ENCODE measurements around the gene HEPHL1.

HEPHL1 gene

GRCh38 chr11:93983542-93984195, 37.5 kb upstream of the HEPHL1 start:
- Histone ChIP-seq H2AFZ (ENCODE audit: low read depth, low read length) (no peak overlapping the region), H3K4me1 (ENCODE audit: low read length) (no peaks in the 10 kb centered on the region), H3K4me3 (ENCODE audit: low read length) (no peak overlapping the region), H3K9me3 (ENCODE audit: insufficient read depth, low read length) (no peaks in the 10 kb centered on the region), H3K4me2 (ENCODE audit: low read length) (no peak overlapping the region), H3K27me3 (ENCODE audit: low read depth, low read length) (peaks cover 9% of the 10 kb centered on the region; the same call in 1 of the 2 replicates), H3K27ac (ENCODE audit: low read length) (no peak overlapping the region), H3K79me2 (ENCODE audit: low read length) (no peaks in the 10 kb centered on the region), H3K36me3 (replicated peaks; ENCODE audit: low read depth, low read length) (no peaks in the 10 kb centered on the region), H3K9ac (ENCODE audit: low read length) (no peak overlapping the region), H4K20me1 (ENCODE audit: insufficient read depth, low read length) (no peaks in the 10 kb centered on the region)
- TF ChIP-seq, protein P1, sequence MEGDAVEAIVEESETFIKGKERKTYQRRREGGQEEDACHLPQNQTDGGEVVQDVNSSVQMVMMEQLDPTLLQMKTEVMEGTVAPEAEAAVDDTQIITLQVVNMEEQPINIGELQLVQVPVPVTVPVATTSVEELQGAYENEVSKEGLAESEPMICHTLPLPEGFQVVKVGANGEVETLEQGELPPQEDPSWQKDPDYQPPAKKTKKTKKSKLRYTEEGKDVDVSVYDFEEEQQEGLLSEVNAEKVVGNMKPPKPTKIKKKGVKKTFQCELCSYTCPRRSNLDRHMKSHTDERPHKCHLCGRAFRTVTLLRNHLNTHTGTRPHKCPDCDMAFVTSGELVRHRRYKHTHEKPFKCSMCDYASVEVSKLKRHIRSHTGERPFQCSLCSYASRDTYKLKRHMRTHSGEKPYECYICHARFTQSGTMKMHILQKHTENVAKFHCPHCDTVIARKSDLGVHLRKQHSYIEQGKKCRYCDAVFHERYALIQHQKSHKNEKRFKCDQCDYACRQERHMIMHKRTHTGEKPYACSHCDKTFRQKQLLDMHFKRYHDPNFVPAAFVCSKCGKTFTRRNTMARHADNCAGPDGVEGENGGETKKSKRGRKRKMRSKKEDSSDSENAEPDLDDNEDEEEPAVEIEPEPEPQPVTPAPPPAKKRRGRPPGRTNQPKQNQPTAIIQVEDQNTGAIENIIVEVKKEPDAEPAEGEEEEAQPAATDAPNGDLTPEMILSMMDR (IDR thresholded peaks at IDR 0.05; ENCODE audit: low read depth, low read length) = no peak
- TF ChIP-seq EZH2phosphoT487 (IDR thresholded peaks at IDR 0.05; ENCODE audit: low read depth) = no peak

DNA sequence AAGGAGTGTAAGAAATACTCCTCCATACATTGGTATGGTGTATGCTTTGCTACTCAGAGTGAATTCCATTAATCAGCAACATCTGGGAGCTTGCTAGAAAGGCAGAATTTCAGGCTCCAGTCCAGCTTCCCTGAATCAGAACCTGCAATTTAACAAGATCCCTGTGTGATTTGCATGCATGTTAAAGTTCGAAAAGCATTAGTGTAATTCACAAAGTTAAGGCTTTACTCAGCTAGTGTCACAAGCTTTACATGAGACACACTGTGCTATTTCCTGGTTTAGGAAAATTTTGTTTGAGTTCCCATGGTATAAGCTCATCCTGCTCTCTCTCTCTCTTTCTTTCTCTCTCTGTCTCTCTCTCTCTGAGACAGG, 37.0 kb upstream of the HEPHL1 start:
- Histone ChIP-seq H3K9me3 (ENCODE audit: insufficient read depth, low read length) (no peaks in the 10 kb centered on the region), H3K4me2 (ENCODE audit: low read length) (no peak overlapping the region), H3K27me3 (ENCODE audit: low read depth, low read length) (peaks cover 8% of the 10 kb centered on the region; the same call in 1 of the 2 replicates), H4K20me1 (ENCODE audit: insufficient read depth, low read length) (no peaks in the 10 kb centered on the region), H2AFZ (ENCODE audit: low read depth, low read length) (no peak overlapping the region), H3K9ac (ENCODE audit: low read length) (no peak overlapping the region), H3K36me3 (replicated peaks; ENCODE audit: low read depth, low read length) (no peaks in the 10 kb centered on the region), H3K79me2 (ENCODE audit: low read length) (no peaks in the 10 kb centered on the region), H3K4me3 (ENCODE audit: low read length) (no peak overlapping the region), H3K4me1 (ENCODE audit: low read length) (no peaks in the 10 kb centered on the region), H3K27ac (ENCODE audit: low read length) (no peak overlapping the region)
- no peak for TF ChIP-seq EZH2phosphoT487 (IDR thresholded peaks at IDR 0.05; ENCODE audit: low read depth)
- TF ChIP-seq, protein P1 (IDR thresholded peaks at IDR 0.05; ENCODE audit: low read depth, low read length) = no peak

DNA sequence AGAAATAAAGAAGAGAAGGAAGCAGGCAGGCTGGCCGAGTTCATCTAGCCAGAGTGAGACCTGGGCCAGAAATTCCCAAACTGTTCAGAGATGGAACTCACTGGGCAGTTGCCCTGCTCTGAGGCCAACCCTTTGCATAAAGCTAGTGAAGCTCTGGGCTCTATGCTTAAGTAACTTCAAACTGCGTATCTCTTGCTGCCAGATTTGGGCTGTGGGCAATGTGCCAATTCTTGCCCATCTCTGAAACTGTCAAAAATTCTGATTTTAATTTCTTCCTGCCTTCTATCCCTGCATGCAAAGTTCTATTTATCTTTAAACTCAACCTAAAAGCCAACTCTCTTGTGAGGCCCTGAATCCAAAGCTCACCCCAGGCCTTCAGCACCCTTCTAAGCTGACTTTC, 36.2 kb upstream of the HEPHL1 start:
- no peaks in the 10 kb centered on the region for H4K20me1 ChIP-seq (ENCODE audit: insufficient read depth, low read length)
- H3K27me3 ChIP-seq (ENCODE audit: low read depth, low read length) = 0 out of 2 replicates have a peak, but pooled peaks cover 3% of the 10 kb centered on the region
- no peak overlapping the region for H3K27ac ChIP-seq (ENCODE audit: low read length)
- no peaks in the 10 kb centered on the region for H3K4me1 ChIP-seq (ENCODE audit: low read length)
- no peak overlapping the region for H2AFZ ChIP-seq (ENCODE audit: low read depth, low read length)
- no peaks in the 10 kb centered on the region for H3K36me3 ChIP-seq (replicated peaks; ENCODE audit: low read depth, low read length)
- H3K9ac ChIP-seq (ENCODE audit: low read length) = no peak overlapping the region
- no peak overlapping the region for H3K4me3 ChIP-seq (ENCODE audit: low read length)
- no peaks in the 10 kb centered on the region for H3K79me2 ChIP-seq (ENCODE audit: low read length)
- no peaks in the 10 kb centered on the region for H3K9me3 ChIP-seq (ENCODE audit: insufficient read depth, low read length)
- no peak overlapping the region for H3K4me2 ChIP-seq (ENCODE audit: low read length)
- no peak for TF ChIP-seq EZH2phosphoT487 (IDR thresholded peaks at IDR 0.05; ENCODE audit: low read depth)
- TF ChIP-seq, protein P1 (IDR thresholded peaks at IDR 0.05; ENCODE audit: low read depth, low read length) = no peak

DNA sequence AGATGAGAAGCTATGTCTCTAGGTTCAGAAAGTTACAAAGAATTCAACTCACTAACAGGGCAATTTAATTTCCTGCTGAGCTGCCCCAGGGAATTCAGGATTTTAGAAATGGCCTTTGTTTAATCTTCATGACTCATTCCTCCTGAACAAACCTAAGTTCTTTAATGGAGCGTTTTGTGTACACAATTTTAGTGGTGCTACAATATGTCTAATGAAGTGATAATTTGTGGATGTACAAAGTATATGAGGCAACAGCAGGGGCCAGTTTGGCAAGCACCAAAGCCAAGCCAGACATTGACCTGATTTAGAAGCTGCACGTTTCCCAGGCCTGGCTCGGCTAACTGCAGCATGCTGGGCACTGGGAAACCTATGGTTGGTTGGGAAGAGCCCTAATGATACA, 34.4 kb upstream of the HEPHL1 start:
- H3K27ac ChIP-seq (ENCODE audit: low read length) = no peak overlapping the region
- H3K4me1 ChIP-seq (ENCODE audit: low read length) = no peaks in the 10 kb centered on the region
- TF ChIP-seq, protein P1 (IDR thresholded peaks at IDR 0.05; ENCODE audit: low read depth, low read length) = no peak
- TF ChIP-seq EZH2phosphoT487 (IDR thresholded peaks at IDR 0.05; ENCODE audit: low read depth) = no peak
- no peaks in the 10 kb centered on the region for H3K36me3 ChIP-seq (replicated peaks; ENCODE audit: low read depth, low read length)
- H3K4me2 ChIP-seq (ENCODE audit: low read length) = no peak overlapping the region
- H3K27me3 ChIP-seq (ENCODE audit: low read depth, low read length) = 0 out of 2 replicates have a peak, but pooled peaks cover 2% of the 10 kb centered on the region
- no peaks in the 10 kb centered on the region for H3K9me3 ChIP-seq (ENCODE audit: insufficient read depth, low read length)
- H3K4me3 ChIP-seq (ENCODE audit: low read length) = no peak overlapping the region
- H2AFZ ChIP-seq (ENCODE audit: low read depth, low read length) = no peak overlapping the region
- no peaks in the 10 kb centered on the region for H4K20me1 ChIP-seq (ENCODE audit: insufficient read depth, low read length)
- no peak overlapping the region for H3K9ac ChIP-seq (ENCODE audit: low read length)
- no peaks in the 10 kb centered on the region for H3K79me2 ChIP-seq (ENCODE audit: low read length)
